ENCODE data around the gene C15orf62. TPM values are rescaled to one million over a fixed set of nuclear protein-coding genes. Genes with fewer than 3 reads are reported as not detected.

The C15orf62 gene
- polyA plus RNA-seq, 1 of the 3 experiments (the other 2 are of a cell fraction): not detected

- TF ChIP-seq POLR2AphosphoS5 (IDR thresholded peaks at IDR 0.05; ENCODE audit: low read depth, low read length) (no peak), FOSL2 (IDR thresholded peaks at IDR 0.05; ENCODE audit: borderline replicate concordance, low read depth) (no peak), IRF3 (IDR thresholded peaks at IDR 0.05; ENCODE audit: low read depth, low read length) (no peak), TAF1 (IDR thresholded peaks at IDR 0.05; ENCODE audit: borderline replicate concordance, low read depth, low read length) (no peak), SMC3 (IDR thresholded peaks at IDR 0.05; ENCODE audit: low read depth, low read length) (no peak), MXI1 (IDR thresholded peaks at IDR 0.05; ENCODE audit: low read depth, low read length) (no peak)
Measured at GRCh38 chr15:40815042-40815698, 45.4 kb downstream of the C15orf62 start (continued).

GRCh38 chr15:40819048-40819447 is 49.3 kb downstream of the C15orf62 start:
- WGBS (ENCODE audit: low lambda C conversion rate): 48% methylated on average over 7 of the region's 7 CpGs
- TF ChIP-seq ELF1 (IDR thresholded peaks at IDR 0.05) (no peak), CTCF (IDR thresholded peaks at IDR 0.05) (no peak)
- Histone ChIP-seq H3K4me3 (ENCODE audit: low read depth in 2 of 2, low read length in 1 of 2) (no peak overlapping the region), H3K27me3 (ENCODE audit: insufficient read depth) (no peaks in the 10 kb centered on the region), H3F3A (replicated peaks; ENCODE audit: insufficient read depth) (no peaks in the 10 kb centered on the region), H3K79me2 (ENCODE audit: insufficient read depth) (no peaks in the 10 kb centered on the region), H3K4me2 (no peak overlapping the region), H3K36me3 (replicated peaks in 1 of 2; ENCODE audit: control insufficient read depth in 1 of 2, insufficient read depth in 2 of 2, low read length in 1 of 2) (peaks cover 0 to 3% of the 10 kb centered on the region in 2 experiments), H2AFZ (ENCODE audit: low read depth) (no peak overlapping the region), H4K20me1 (ENCODE audit: insufficient read depth) (no peaks in the 10 kb centered on the region), H3K9me3 (no peaks in the 10 kb centered on the region), H3K9me2 (no peaks in the 10 kb centered on the region), H3K9ac (no peak overlapping the region), H3K27ac (ENCODE audit: low read depth in 2 of 2, low read length in 1 of 2) (no peak overlapping the region), H3K4me1 (ENCODE audit: control insufficient read depth in 1 of 2, insufficient read depth in 2 of 2, low read depth in 1 of 2, low read length in 1 of 2) (peaks cover 0 to 5% of the 10 kb centered on the region in 2 experiments; a peak in 1 of 4 replicates)
- CTCF ChIA-PET: interaction anchor here (0.9 to 1.9 kb wide), 2 partner anchors 36 to 40 kb away, joined by 3 to 6 read pairs; no protein-coding TSS in a partner anchor
- DNase-seq: no peak
- POLR2A ChIA-PET: no interaction called here

GRCh38 chr15:40821195-40821594 is 51.4 kb downstream of the C15orf62 start:
- Histone ChIP-seq H3K27me3 (ENCODE audit: insufficient read depth) (no peaks in the 10 kb centered on the region), H3K36me3 (replicated peaks in 1 of 2; ENCODE audit: control insufficient read depth in 1 of 2, insufficient read depth in 2 of 2, low read length in 1 of 2) (no peaks in the 10 kb centered on the region), H3K4me3 (ENCODE audit: low read depth in 2 of 2, low read length in 1 of 2) (no peak overlapping the region), H3F3A (replicated peaks; ENCODE audit: insufficient read depth) (no peaks in the 10 kb centered on the region), H3K27ac (ENCODE audit: low read depth in 2 of 2, low read length in 1 of 2) (no peak overlapping the region), H3K4me1 (ENCODE audit: control insufficient read depth in 1 of 2, insufficient read depth in 2 of 2, low read depth in 1 of 2, low read length in 1 of 2) (no peaks in the 10 kb centered on the region; a peak in 1 of 4 replicates), H3K79me2 (ENCODE audit: insufficient read depth) (no peaks in the 10 kb centered on the region), H3K4me2 (no peak overlapping the region), H4K20me1 (ENCODE audit: insufficient read depth) (no peaks in the 10 kb centered on the region), H2AFZ (ENCODE audit: low read depth) (no peak overlapping the region), H3K9ac (no peak overlapping the region), H3K9me3 (no peaks in the 10 kb centered on the region), H3K9me2 (no peaks in the 10 kb centered on the region)
- POLR2A ChIA-PET: no interaction called here
- TF ChIP-seq EZH2phosphoT487 (IDR thresholded peaks at IDR 0.05; ENCODE audit: borderline replicate concordance, low read depth) (no peak), EP300 (IDR thresholded peaks at IDR 0.05; ENCODE audit: borderline replicate concordance in 1 of 2, low read depth in 1 of 2, low read length in 1 of 2) (no peak), USF1 (IDR thresholded peaks at IDR 0.05; ENCODE audit: borderline replicate concordance, low read depth) (no peak)
- no peak for DNase-seq
- WGBS (ENCODE audit: low lambda C conversion rate): 72% methylated on average over 2 of the region's 2 CpGs
- CTCF ChIA-PET: no interaction called here

Small RNAs within 50 kb of the gene (small RNA-seq; reads per million reads assigned to genes)
- gene SUMO2P15: 0 to 0.10 (median 0) reads per million in 7 experiments

Other genes with a start within 250 kb of the C15orf62 start
- 7.4 and 8.2 TPM in 2 replicates for gene CCDC32, start 204.9 kb upstream of the C15orf62 start, polyA plus RNA-seq (2012; rRNA removed)
- gene RPUSD2, start 200.7 kb upstream of the C15orf62 start, polyA plus RNA-seq (2012; rRNA removed): 10.3 and 10.8 TPM in 2 replicates
- gene KNL1, start 175.7 kb upstream of the C15orf62 start, polyA plus RNA-seq (2012; rRNA removed): 1.6 and 2.0 TPM in 2 replicates
- gene RAD51, start 74.8 kb upstream of the C15orf62 start, polyA plus RNA-seq (2012; rRNA removed): 6.6 and 7.6 TPM in 2 replicates
- 30.0 and 33.0 TPM in 2 replicates for gene RMDN3, start 14.7 kb upstream of the C15orf62 start, polyA plus RNA-seq (2012; rRNA removed)
- 0.60 and 0.67 TPM in 2 replicates for gene GCHFR, start 5.9 kb upstream of the C15orf62 start, polyA plus RNA-seq (2012; rRNA removed)
- 35.5 and 37.8 TPM in 2 replicates for gene ZFYVE19, start 37.1 kb downstream of the C15orf62 start, polyA plus RNA-seq (2012; rRNA removed)
- gene DNAJC17, start 37.5 kb downstream of the C15orf62 start, polyA plus RNA-seq (2012; rRNA removed): 53.1 and 61.6 TPM in 2 replicates
- not detected in 2 replicates for gene PPP1R14D, start 58.7 kb downstream of the C15orf62 start, polyA plus RNA-seq (2012; rRNA removed)
- 0.58 and 2.0 TPM in 2 replicates for gene SPINT1, start 74.1 kb downstream of the C15orf62 start, polyA plus RNA-seq (2012; rRNA removed)
- gene RHOV, start 104.3 kb downstream of the C15orf62 start, polyA plus RNA-seq (2012; rRNA removed): 0.49 and 0.62 TPM in 2 replicates
- 13.5 and 14.1 TPM in 2 replicates for gene VPS18, start 124.5 kb downstream of the C15orf62 start, polyA plus RNA-seq (2012; rRNA removed)
- gene DLL4, start 159.4 kb downstream of the C15orf62 start, polyA plus RNA-seq (2012; rRNA removed): 0.03 TPM in 2 replicates
- gene CHAC1, start 183.5 kb downstream of the C15orf62 start, polyA plus RNA-seq (2012; rRNA removed): 9.3 and 12.3 TPM in 2 replicates

Data from SK-N-SH (cell line).